Choroid plexus epithelial cell (primary cell): ENCODE data around the gene MYOZ1.
"Not testable (repeated sequence)": the region's sequence is repeated elsewhere in the genome, so short reads cannot be mapped to it uniquely, and the experiment has no call there.

Source experiments
- DNase-seq: peaks from one replicate; pipeline ENCODE4 v3.0.0-alpha.2; 2010; ENCODE audit warnings: low read depth
- H3K4me3 ChIP-seq: 2 replicates; pipeline ENCODE4 v1.5.1; 2011; ENCODE audit warnings: low read depth, mild to moderate bottlenecking, control low read depth, low read length, moderate library complexity
- TF ChIP-seq, protein P1 (sequence below): conservative IDR thresholded peaks from 2 replicates; pipeline ENCODE4 v1.5.1; 2011; ENCODE audit warnings: low read depth, mild to moderate bottlenecking, control low read depth, inconsistent platforms, low read length, moderate library complexity

Gene MYOZ1

DNA sequence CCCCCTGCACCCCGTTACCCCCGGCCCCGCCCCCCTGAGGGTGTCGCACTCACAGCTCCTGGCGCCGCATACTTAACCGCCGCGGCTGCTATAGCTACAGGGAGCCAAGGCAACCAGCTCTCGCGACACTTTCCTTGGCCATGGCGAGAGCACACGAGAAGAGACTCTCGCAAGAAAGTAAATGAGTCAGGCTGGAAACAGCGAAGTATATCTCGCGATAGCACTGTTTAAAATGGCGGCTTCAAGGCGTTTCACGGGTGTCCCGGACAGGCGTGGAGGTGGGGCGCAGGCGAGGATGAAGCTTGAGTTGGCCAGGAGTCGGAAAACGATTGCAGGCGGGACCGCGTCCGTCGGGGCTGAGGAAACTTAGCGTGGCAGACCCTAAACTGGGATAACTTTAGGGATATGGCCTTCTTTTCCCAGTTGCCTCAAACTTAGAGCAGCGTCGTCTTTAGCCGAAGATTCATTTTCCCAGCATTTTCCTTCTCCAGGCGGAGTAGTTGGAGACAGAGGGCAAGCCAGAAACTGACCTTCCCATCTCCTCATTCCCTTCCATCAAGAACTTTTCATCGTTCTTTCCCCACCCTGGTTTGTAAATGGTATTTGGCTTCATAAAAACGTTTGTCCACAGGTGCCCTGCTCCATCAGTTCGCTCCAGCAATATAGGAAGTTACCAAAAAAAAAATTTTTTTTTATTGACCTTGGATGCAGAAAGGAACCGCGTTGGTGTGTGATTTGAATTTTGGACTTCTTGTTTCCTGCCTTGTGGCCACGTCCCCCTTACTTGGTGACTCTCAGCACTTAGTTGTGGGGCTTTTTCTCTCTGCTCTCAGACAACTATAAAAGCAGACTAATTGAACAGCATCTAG is 15.2 kb downstream of the MYOZ1 start:
- TF ChIP-seq, protein P1, sequence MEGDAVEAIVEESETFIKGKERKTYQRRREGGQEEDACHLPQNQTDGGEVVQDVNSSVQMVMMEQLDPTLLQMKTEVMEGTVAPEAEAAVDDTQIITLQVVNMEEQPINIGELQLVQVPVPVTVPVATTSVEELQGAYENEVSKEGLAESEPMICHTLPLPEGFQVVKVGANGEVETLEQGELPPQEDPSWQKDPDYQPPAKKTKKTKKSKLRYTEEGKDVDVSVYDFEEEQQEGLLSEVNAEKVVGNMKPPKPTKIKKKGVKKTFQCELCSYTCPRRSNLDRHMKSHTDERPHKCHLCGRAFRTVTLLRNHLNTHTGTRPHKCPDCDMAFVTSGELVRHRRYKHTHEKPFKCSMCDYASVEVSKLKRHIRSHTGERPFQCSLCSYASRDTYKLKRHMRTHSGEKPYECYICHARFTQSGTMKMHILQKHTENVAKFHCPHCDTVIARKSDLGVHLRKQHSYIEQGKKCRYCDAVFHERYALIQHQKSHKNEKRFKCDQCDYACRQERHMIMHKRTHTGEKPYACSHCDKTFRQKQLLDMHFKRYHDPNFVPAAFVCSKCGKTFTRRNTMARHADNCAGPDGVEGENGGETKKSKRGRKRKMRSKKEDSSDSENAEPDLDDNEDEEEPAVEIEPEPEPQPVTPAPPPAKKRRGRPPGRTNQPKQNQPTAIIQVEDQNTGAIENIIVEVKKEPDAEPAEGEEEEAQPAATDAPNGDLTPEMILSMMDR, result no peak
- peak; percentile 99 for DNase-seq
- peak overlapping the region; percentile 73 for H3K4me3 ChIP-seq

DNA sequence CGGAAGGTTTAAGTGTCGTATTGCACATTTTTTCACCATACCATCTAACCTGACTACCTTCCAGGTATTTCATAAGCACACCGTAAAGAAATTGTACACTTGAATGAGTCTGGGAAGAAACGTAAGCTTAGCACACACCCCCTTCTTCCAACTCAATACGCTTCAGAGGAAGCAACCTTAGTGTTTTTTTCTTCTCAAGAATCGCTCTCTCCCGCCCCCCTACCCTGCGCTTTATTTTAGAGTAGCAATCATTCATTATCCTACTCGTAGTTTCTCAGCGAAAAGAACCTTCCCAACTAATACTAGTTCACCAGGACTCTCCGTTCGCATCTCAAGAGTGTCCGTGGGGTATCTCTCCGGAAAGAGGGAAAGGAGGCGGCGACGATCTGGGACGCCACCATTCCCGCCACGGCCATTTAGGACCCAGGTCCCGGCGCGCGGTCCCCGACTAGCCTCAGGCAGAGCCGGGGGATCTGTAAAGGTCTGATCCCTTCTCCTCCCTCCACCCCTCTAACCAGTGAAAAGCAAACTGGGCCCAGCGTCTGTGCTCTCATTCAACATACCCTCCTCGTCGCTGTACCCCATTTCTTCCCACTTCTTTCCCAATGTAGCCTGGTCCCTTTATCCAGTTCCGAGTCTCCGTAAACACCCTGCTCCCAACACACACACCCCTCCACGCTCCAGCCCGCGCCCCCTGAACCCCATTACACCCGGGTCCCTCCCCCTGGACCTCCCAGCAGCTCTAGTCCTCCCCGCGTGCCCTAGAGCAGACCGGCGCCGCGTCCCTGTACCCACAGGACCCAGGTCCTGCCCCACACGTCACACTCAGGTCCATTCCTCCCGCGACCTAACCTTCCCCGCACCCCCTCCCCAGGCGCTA is 16.0 kb downstream of the MYOZ1 start:
- peak; percentile 54 for DNase-seq
- H3K4me3 ChIP-seq, result peak overlapping the region; percentile 73
- TF ChIP-seq, protein P1, result no peak

DNA sequence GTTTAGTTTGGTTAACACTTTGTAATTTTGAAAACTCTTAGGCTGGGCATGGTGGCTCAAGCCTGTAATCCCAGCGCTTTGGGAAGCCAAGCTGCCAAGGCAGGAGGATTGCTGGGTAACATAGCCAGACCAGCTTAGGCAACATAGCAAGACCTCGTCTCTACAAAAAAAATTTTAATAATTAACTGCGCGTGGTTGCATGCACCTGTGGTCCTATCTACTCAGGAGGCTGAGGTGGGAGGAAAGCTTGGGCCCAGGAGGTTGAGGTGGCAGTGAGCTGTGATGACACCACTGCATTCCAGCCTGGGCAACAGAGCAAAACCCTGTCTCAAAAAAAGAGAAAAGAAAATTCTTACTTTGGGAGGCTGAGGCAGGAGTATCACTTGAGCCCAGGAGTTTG is 18.2 kb downstream of the MYOZ1 start:
- TF ChIP-seq, protein P1, result no peak
- no peak for DNase-seq

DNA sequence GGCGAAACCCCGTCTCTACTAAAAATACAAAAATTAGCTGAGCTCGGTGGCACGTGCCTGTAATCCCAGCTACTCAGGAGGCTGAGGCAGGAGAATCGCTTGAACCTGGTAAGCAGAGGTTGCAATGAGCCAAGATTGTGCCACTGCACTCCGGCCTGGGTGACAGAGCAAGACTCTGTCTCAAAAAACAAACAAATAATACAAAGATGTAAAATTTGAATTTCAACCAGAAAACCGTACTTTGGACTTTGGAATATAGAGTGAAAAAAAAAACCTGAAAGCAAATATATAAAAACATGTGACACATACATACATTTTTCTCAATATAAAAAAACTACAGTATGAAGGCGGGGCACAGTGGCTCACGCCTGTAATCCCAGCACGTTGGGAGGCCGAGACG is 20.3 kb downstream of the MYOZ1 start:
- DNase-seq, H3K4me3 ChIP-seq: not testable (repeated sequence)

More for the DNA sequence above, 18.2 kb downstream of the MYOZ1 start:
- H3K4me3 ChIP-seq, result no peak overlapping the region

DNA sequence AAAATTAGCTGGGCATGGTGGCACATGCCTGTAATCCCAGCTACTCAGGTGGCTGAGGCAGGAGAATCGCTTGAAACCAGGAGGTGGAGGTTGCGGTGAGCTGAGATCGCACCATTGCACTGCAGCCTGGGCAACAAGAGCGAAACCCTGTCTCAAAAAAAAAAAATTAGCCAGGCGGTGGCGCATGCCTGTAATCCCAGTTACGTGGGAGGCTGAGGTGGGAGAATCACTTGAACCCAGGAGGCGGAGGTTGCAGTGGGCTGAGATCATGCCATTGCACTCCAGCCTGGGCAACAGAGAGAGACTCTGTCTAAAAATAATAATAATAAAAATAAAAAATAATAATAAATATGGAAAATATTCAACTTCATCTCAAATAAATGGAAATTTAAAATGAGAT is 24.1 kb downstream of the MYOZ1 start:
- not testable (repeated sequence) for H3K4me3 ChIP-seq, DNase-seq

DNA sequence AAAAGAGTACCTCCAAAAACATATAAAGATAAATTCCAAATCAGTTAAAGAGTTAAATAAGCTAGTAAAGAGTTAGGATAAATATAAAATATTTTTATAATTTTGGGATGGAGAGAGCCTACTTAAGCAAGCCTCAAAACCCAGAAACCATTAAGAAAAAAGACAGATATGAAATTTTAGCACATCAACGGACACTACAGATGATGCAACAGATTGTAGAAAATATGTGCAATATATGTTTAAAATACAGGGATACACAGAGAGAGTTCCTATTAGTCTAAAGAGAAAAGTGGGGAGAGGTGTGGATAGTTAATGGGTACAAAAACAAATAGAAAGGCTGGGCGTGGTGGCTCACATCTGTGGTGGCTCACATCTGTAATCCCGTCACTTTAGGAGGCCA is 26.6 kb downstream of the MYOZ1 start:
- DNase-seq, result no peak
- no peak overlapping the region for H3K4me3 ChIP-seq
- TF ChIP-seq, protein P1, result no peak

DNA sequence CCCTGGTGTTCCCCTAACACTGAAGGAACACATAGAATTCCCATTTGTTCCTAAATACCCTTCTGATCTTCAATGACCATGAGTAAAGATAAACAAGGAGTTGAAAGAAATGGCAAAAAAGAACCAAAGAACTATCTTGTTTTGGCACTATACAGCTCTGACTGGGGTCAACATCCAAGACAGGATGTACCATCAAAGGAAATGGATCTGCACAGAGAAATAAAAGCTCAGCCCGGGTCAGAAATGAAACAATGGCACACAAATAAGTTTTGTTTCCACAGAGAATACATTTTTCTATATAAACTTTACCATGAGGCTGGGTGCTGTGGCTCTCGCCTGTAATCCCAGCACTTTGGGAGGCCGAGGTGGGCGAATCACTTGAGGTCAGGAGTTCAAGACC is 32.2 kb downstream of the MYOZ1 start:
- DNase-seq, result no peak
- TF ChIP-seq, protein P1, result no peak
- H3K4me3 ChIP-seq, result no peak overlapping the region
